ENCODE measurements around the gene HSPA12A. TPM values are rescaled to one million over a fixed set of nuclear protein-coding genes. Genes with fewer than 3 reads are reported as not detected.

The HSPA12A gene
- total RNA-seq, 1 experiment from 2014 or later: 3.1 TPM

GRCh38 chr10:116784035-116784434 is 41.7 kb upstream of the HSPA12A start:
- Histone ChIP-seq H3K36me3 (ENCODE audit: low read depth, low read length) (no peaks in the 10 kb centered on the region), H3K4me2 (ENCODE audit: low read length) (no peak overlapping the region), H3K9me2 (replicated peaks; ENCODE audit: low read length) (no peaks in the 10 kb centered on the region), H3K4me1 (ENCODE audit: insufficient read depth, low read length) (no peaks in the 10 kb centered on the region), H3K27ac (ENCODE audit: low read length) (no peak overlapping the region), H3F3A (ENCODE audit: low read length, unreplicated experiment) (no peaks in the 10 kb centered on the region), H3K9ac (ENCODE audit: low read length) (no peak overlapping the region), H3K27me3 (ENCODE audit: low read length) (no peaks in the 10 kb centered on the region), H4K20me1 (ENCODE audit: low read length) (no peaks in the 10 kb centered on the region), H3K9me3 (ENCODE audit: low read length) (no peaks in the 10 kb centered on the region), H2AFZ (ENCODE audit: low read length) (no peak overlapping the region), H3K79me2 (ENCODE audit: low read length) (no peaks in the 10 kb centered on the region), H3K4me3 (ENCODE audit: low read length) (no peak overlapping the region)
- DNase-seq: no peak
- ATAC-seq: no peak
- intact Hi-C loops (cut with micrococcal nuclease): loop anchor here (10.0 kb wide), 1 partner anchor 1429 kb away; no protein-coding TSS in a partner anchor
- no TSS peak for BruUV-seq (replicated peaks)
- ChIA-PET CTCF (no interaction called here), POLR2A (ENCODE audit: unreplicated experiment) (no interaction called here)
- no peak for TF ChIP-seq EZH2 (IDR thresholded peaks at IDR 0.05; ENCODE audit: low read length, unreplicated experiment)
- TF ChIP-seq EZH2phosphoT487 (IDR thresholded peaks at IDR 0.05; ENCODE audit: borderline replicate concordance, low read length): no peak
- no peak for TF ChIP-seq CTCF (conservative IDR thresholded peaks at IDR 0.05; ENCODE audit: low read depth, low read length)

GRCh38 chr10:116783011-116783655 is 40.8 kb upstream of the HSPA12A start:
- Histone ChIP-seq H3K4me3 (ENCODE audit: low read length) (no peak overlapping the region), H3K27ac (ENCODE audit: low read length) (no peak overlapping the region), H3K27me3 (ENCODE audit: low read length) (no peaks in the 10 kb centered on the region), H3F3A (ENCODE audit: low read length, unreplicated experiment) (no peaks in the 10 kb centered on the region), H3K9ac (ENCODE audit: low read length) (no peak overlapping the region), H3K4me1 (ENCODE audit: insufficient read depth, low read length) (no peaks in the 10 kb centered on the region), H3K9me2 (replicated peaks; ENCODE audit: low read length) (no peaks in the 10 kb centered on the region), H4K20me1 (ENCODE audit: low read length) (no peaks in the 10 kb centered on the region), H2AFZ (ENCODE audit: low read length) (no peak overlapping the region), H3K9me3 (ENCODE audit: low read length) (no peaks in the 10 kb centered on the region), H3K4me2 (ENCODE audit: low read length) (no peak overlapping the region), H3K36me3 (ENCODE audit: low read depth, low read length) (no peaks in the 10 kb centered on the region), H3K79me2 (ENCODE audit: low read length) (no peaks in the 10 kb centered on the region)
- ChIA-PET CTCF (no interaction called here), POLR2A (ENCODE audit: unreplicated experiment) (no interaction called here)
- BruUV-seq (replicated peaks): no TSS peak
- ATAC-seq (no peak), DNase-seq (no peak)
- intact Hi-C loops (cut with micrococcal nuclease): loop anchor here (10.0 kb wide), 1 partner anchor 1428 kb away; no protein-coding TSS in a partner anchor
- TF ChIP-seq EZH2 (IDR thresholded peaks at IDR 0.05; ENCODE audit: low read length, unreplicated experiment) (no peak), EZH2phosphoT487 (IDR thresholded peaks at IDR 0.05; ENCODE audit: borderline replicate concordance, low read length) (no peak), CTCF (conservative IDR thresholded peaks at IDR 0.05; ENCODE audit: low read depth, low read length) (no peak)

- Histone ChIP-seq H3K27me3 (ENCODE audit: low read length) (no peaks in the 10 kb centered on the region), H3K4me3 (ENCODE audit: low read length) (no peak overlapping the region), H3K9ac (ENCODE audit: low read length) (no peak overlapping the region), H3K27ac (ENCODE audit: low read length) (no peak overlapping the region), H3K9me2 (replicated peaks; ENCODE audit: low read length) (no peaks in the 10 kb centered on the region), H3K36me3 (ENCODE audit: low read depth, low read length) (no peaks in the 10 kb centered on the region), H3K4me2 (ENCODE audit: low read length) (no peak overlapping the region), H2AFZ (ENCODE audit: low read length) (no peak overlapping the region), H4K20me1 (ENCODE audit: low read length) (no peaks in the 10 kb centered on the region), H3K4me1 (ENCODE audit: insufficient read depth, low read length) (no peaks in the 10 kb centered on the region), H3F3A (ENCODE audit: low read length, unreplicated experiment) (no peaks in the 10 kb centered on the region), H3K9me3 (ENCODE audit: low read length) (no peaks in the 10 kb centered on the region), H3K79me2 (ENCODE audit: low read length) (no peaks in the 10 kb centered on the region)
- ChIA-PET POLR2A (ENCODE audit: unreplicated experiment) (no interaction called here), CTCF (no interaction called here)
- intact Hi-C loops (cut with micrococcal nuclease): loop anchor here (10.0 kb wide), 1 partner anchor 1427 kb away; no protein-coding TSS in a partner anchor
- DNase-seq (no peak), ATAC-seq (no peak)
- no TSS peak for BruUV-seq (replicated peaks)
- TF ChIP-seq EZH2phosphoT487 (IDR thresholded peaks at IDR 0.05; ENCODE audit: borderline replicate concordance, low read length) (no peak), CTCF (conservative IDR thresholded peaks at IDR 0.05; ENCODE audit: low read depth, low read length) (no peak)
Measured at GRCh38 chr10:116781370-116781884, 39.1 kb upstream of the HSPA12A start.
